ENCODE results near the gene MAP1LC3A. TPM values are rescaled to one million over a fixed set of nuclear protein-coding genes. Genes with fewer than 3 reads are reported as not detected.

Gene MAP1LC3A
- total RNA-seq, 1 donor from 2014 or later, result 42.2 TPM

- H3K9me3 Mint-ChIP-seq, result no peaks in the 10 kb centered on the region
- peaks cover 38% of the 10 kb centered on the region for H3K4me1 Mint-ChIP-seq
- H3K27me3 Mint-ChIP-seq (ENCODE audit: low read depth), result no peaks in the 10 kb centered on the region
- peaks cover 14% of the 10 kb centered on the region for H3K36me3 Mint-ChIP-seq
- H3K4me3 Mint-ChIP-seq, result no peak overlapping the region
- TF ChIP-seq, protein P1, sequence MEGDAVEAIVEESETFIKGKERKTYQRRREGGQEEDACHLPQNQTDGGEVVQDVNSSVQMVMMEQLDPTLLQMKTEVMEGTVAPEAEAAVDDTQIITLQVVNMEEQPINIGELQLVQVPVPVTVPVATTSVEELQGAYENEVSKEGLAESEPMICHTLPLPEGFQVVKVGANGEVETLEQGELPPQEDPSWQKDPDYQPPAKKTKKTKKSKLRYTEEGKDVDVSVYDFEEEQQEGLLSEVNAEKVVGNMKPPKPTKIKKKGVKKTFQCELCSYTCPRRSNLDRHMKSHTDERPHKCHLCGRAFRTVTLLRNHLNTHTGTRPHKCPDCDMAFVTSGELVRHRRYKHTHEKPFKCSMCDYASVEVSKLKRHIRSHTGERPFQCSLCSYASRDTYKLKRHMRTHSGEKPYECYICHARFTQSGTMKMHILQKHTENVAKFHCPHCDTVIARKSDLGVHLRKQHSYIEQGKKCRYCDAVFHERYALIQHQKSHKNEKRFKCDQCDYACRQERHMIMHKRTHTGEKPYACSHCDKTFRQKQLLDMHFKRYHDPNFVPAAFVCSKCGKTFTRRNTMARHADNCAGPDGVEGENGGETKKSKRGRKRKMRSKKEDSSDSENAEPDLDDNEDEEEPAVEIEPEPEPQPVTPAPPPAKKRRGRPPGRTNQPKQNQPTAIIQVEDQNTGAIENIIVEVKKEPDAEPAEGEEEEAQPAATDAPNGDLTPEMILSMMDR (IDR thresholded peaks at IDR 0.05; ENCODE audit: unreplicated experiment), result no peak
- peak overlapping the region; percentile 93 for H3K27ac Mint-ChIP-seq
- no peak for DNase-seq (ENCODE audit: low spot score in 2 of 2, unreplicated experiment in 2 of 2)
Measured at GRCh38 chr20:34527016-34527415, 31.5 kb upstream of the MAP1LC3A start.

DNA sequence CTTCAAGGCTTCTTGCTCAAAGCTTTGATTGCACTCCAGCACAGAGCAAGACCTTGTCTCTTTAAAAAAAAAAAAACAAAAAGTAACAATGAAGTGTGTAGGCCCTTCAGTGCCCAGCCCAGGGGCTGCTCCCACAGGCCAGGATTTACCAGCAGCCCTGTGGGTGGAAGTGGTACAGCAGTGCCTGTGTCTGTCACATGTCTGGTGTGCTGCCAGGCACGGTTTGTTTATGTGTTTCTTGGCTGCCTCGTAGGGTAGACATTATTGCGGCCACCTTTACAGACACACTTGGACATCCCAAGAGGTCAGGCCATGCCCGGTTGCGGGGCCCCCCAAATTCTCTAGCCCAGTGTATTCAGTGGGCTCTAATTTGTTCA lies 29.6 kb upstream of the MAP1LC3A start:
- Mint-ChIP-seq H3K4me3 (no peak overlapping the region), H3K9me3 (no peaks in the 10 kb centered on the region), H3K4me1 (peaks cover 26% of the 10 kb centered on the region), H3K27me3 (ENCODE audit: low read depth) (no peaks in the 10 kb centered on the region), H3K27ac (no peak overlapping the region), H3K36me3 (peaks cover 12% of the 10 kb centered on the region)
- DNase-seq (ENCODE audit: low spot score in 2 of 2, unreplicated experiment in 2 of 2), result peak in 1 of 2 experiments; percentile 21
- TF ChIP-seq, protein P1 (IDR thresholded peaks at IDR 0.05; ENCODE audit: unreplicated experiment), result no peak

GRCh38 chr20:34529742-34530141 lies 28.8 kb upstream of the MAP1LC3A start:
- DNase-seq (ENCODE audit: low spot score in 2 of 2, unreplicated experiment in 2 of 2), result no peak
- Mint-ChIP-seq H3K36me3 (peaks cover 18% of the 10 kb centered on the region), H3K4me1 (peaks cover 26% of the 10 kb centered on the region), H3K9me3 (no peaks in the 10 kb centered on the region), H3K4me3 (no peak overlapping the region), H3K27me3 (ENCODE audit: low read depth) (no peaks in the 10 kb centered on the region), H3K27ac (no peak overlapping the region)
- TF ChIP-seq, protein P1 (IDR thresholded peaks at IDR 0.05; ENCODE audit: unreplicated experiment), result no peak

DNA sequence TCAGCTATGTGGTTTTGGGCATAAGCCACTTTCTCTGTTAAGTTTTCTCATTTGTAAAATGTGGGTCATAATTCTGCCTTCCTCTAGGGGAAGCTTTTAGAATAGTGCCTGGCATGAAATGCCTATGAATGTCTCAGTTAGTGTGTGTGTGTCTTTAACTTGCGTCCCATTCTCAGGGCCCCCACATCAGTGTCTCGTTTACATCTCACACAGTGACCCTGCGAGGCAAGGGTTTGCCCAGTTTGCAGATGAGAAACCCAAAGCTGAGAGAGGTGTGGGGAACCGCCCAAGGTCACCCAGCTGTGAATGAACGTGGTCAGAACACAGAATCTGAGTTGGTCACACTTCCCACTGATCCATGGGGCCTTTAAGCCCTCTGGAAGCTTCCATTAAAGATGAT lies 28.2 kb upstream of the MAP1LC3A start:
- H3K36me3 Mint-ChIP-seq, result peaks cover 23% of the 10 kb centered on the region

DNA sequence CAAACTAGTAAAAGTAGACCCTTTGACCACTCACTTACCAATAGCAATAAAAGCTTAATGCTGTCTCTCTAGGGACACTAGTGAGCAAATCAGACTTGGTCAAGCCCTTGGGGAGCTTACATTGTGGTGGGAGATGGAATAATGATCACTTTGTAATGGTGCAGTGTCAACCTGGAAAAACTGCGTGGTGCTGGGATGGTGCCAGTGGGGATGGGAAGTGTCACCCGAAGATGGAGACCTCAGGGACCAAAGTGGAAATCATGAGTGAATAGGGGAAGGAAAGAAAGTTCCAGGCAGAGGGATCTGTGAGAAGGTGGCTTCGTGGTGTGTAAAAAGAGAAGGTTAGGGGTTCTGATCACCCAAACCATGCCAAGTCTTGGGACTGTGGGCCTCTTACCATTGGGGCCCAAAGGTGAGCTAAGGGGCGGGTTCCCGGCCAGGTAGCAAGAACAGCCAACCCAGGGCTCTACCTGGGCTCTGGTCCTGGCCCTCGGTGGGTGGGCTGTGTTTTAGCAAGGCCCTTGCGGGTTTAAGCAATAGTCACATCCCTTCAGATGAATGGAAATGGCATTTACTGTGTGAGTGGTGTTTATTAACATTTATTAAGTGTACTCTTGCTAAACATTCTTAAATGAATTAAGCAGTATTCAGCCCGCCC lies 26.8 kb upstream of the MAP1LC3A start:
- no peaks in the 10 kb centered on the region for H3K9me3 Mint-ChIP-seq
- peaks cover 34% of the 10 kb centered on the region for H3K36me3 Mint-ChIP-seq
- H3K4me1 Mint-ChIP-seq, result peaks cover 9% of the 10 kb centered on the region
- peak overlapping the region; percentile 65 for H3K27ac Mint-ChIP-seq
- no peak overlapping the region for H3K4me3 Mint-ChIP-seq
- TF ChIP-seq, protein P1 (IDR thresholded peaks at IDR 0.05; ENCODE audit: unreplicated experiment), result no peak
- H3K27me3 Mint-ChIP-seq (ENCODE audit: low read depth), result no peaks in the 10 kb centered on the region
- no peak for DNase-seq (ENCODE audit: low spot score in 2 of 2, unreplicated experiment in 2 of 2)

More for the DNA sequence above, 28.2 kb upstream of the MAP1LC3A start:
- no peak overlapping the region for H3K4me3 Mint-ChIP-seq
- TF ChIP-seq, protein P1 (IDR thresholded peaks at IDR 0.05; ENCODE audit: unreplicated experiment), result no peak
- H3K4me1 Mint-ChIP-seq, result peaks cover 23% of the 10 kb centered on the region
- no peaks in the 10 kb centered on the region for H3K27me3 Mint-ChIP-seq (ENCODE audit: low read depth)
- H3K9me3 Mint-ChIP-seq, result no peaks in the 10 kb centered on the region
- no peak for DNase-seq (ENCODE audit: low spot score in 2 of 2, unreplicated experiment in 2 of 2)
- no peak overlapping the region for H3K27ac Mint-ChIP-seq
